Smooth muscle cell (in vitro differentiated cells): ENCODE measurements around the gene NPEPPS. TPM values are rescaled to one million over a fixed set of nuclear protein-coding genes. Genes with fewer than 3 reads are reported as not detected.

Source experiments
- DNase-seq: peaks from one replicate; lab custom pipeline; 2025; ENCODE audit not compliant: unreplicated experiment; lab: John Stamatoyannopoulos, UW
- H2AFZ ChIP-seq: fragments of 200-600 bp; sonication (generic); 2 replicates; pipeline ENCODE4 v1.6.0; 2016; ENCODE audit warnings: antibody characterized with exemption, low read depth, mild to moderate bottlenecking
- H3F3A ChIP-seq: fragments of 200-600 bp; sonication (generic); 2 replicates; pipeline ENCODE4 v1.6.0; 2017; ENCODE audit warnings: antibody characterized with exemption, low read depth
- H3K27ac ChIP-seq: fragments of 200-600 bp; sonication (generic); 2 replicates; pipeline ENCODE4 v1.5.1; 2016; ENCODE audit warnings: low read depth, mild to moderate bottlenecking
- H3K27me3 ChIP-seq: fragments of 200-600 bp; sonication (generic); 2 replicates; pipeline ENCODE4 v1.6.1; 2016; ENCODE audit warnings: low read depth, mild to moderate bottlenecking
- H3K36me3 ChIP-seq: fragments of 200-600 bp; sonication (generic); 2 replicates; pipeline ENCODE4 v1.5.1; 2016; ENCODE audit warnings: low read depth
- H3K4me1 ChIP-seq: fragments of 200-600 bp; sonication (generic); 2 replicates; pipeline ENCODE4 v1.5.1; 2016; ENCODE audit warnings: low read depth
- H3K4me2 ChIP-seq: fragments of 200-600 bp; sonication (generic); 2 replicates; pipeline ENCODE4 v1.6.0; 2016; ENCODE audit warnings: mild to moderate bottlenecking
- H3K4me3 ChIP-seq: fragments of 200-600 bp; sonication (generic); 2 replicates; pipeline ENCODE4 v1.5.1; 2016; ENCODE audit warnings: mild to moderate bottlenecking
- H3K79me2 ChIP-seq: fragments of 200-600 bp; sonication (generic); 2 replicates; pipeline ENCODE4 v1.6.0; 2016; ENCODE audit warnings: low read depth, mild to moderate bottlenecking
- H3K9ac ChIP-seq: fragments of 200-600 bp; sonication (generic); 2 replicates; pipeline ENCODE4 v1.6.0; 2016; ENCODE audit warnings: low read depth
- H3K9me3 ChIP-seq: fragments of 200-600 bp; sonication (generic); replicated peaks from 2 replicates; pipeline ENCODE4 v1.5.1; 2016; ENCODE audit warnings: low read depth
- H4K20me1 ChIP-seq: fragments of 200-600 bp; sonication (generic); 2 replicates; pipeline ENCODE4 v1.6.0; 2016; ENCODE audit warnings: low read depth
- WGBS: methylation state at CpG from one replicate; pipeline ENCODE4 v1.1.7; 2016; ENCODE audit warnings: low lambda C conversion rate; 5-methylcytosine and 5-hydroxymethylcytosine counted together
- polyA plus RNA-seq: library from polyadenylated mRNA; unstranded; fragments of >200 nt; fragmentation: Nextera tagmentation; extraction: Ambion mirVana; gene quantifications from 2 replicates; pipeline ENCODE4 v1.2.1, GENCODE V29; 2016
- total RNA-seq: library from RNA; depleted of rRNA; stranded (reverse); fragments of >200 nt; gene quantifications from 2 replicates; pipeline ENCODE4 v1.2.3, GENCODE V29; 2014
- TF ChIP-seq, protein P1 (sequence below): fragments of 200-600 bp; sonication (generic); IDR thresholded peaks from 2 replicates; pipeline ENCODE4 v1.5.1; 2017; ENCODE audit warnings: borderline replicate concordance, mild to moderate bottlenecking, antibody characterized with exemption; ENCODE audit not compliant: insufficient read depth, poor library complexity, severe bottlenecking

NPEPPS gene
- total and polyA plus RNA-seq, 2 experiments from 2014 or later, result 50.2 to 70.5 TPM

DNA sequence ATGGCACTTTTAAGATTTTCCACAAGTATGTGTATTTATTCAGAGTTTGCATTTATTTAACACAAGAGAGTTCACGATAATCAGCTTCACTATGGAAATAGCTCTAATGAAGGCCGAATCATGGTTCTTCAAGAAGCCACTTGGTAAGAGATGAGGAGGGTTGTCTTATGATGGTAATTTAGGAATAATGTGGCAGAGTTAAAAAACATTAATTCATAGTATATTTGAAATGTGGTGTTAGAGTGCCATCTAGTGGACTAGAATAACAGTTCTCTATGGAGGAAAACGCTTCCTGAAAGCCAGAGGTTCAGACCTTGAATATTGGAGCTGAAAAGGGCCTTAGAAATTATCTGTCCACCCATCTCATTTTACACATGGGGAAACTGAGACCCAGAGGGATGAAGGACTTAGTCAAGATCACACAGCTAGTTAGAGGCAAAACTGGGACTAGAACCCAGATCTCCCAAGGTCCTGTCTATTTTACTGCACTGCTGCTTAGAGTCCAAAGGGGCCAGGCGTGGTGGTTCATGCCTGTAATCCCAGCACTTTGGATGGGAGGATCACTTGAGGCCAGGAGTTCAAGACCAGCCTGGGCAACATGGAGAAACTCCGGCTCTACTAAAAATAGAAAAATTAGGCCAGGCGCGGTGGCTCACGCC lies 85.0 kb downstream of the NPEPPS start:
- no peak overlapping the region for H2AFZ ChIP-seq
- H3K4me1 ChIP-seq, result no peaks in the 10 kb centered on the region
- no peaks in the 10 kb centered on the region for H3K27me3 ChIP-seq
- H3F3A ChIP-seq, result peaks cover 33% of the 10 kb centered on the region
- H3K27ac ChIP-seq, result no peak overlapping the region
- peaks cover 10% of the 10 kb centered on the region for H3K36me3 ChIP-seq
- H3K4me3 ChIP-seq, result no peak overlapping the region
- TF ChIP-seq, protein P1, sequence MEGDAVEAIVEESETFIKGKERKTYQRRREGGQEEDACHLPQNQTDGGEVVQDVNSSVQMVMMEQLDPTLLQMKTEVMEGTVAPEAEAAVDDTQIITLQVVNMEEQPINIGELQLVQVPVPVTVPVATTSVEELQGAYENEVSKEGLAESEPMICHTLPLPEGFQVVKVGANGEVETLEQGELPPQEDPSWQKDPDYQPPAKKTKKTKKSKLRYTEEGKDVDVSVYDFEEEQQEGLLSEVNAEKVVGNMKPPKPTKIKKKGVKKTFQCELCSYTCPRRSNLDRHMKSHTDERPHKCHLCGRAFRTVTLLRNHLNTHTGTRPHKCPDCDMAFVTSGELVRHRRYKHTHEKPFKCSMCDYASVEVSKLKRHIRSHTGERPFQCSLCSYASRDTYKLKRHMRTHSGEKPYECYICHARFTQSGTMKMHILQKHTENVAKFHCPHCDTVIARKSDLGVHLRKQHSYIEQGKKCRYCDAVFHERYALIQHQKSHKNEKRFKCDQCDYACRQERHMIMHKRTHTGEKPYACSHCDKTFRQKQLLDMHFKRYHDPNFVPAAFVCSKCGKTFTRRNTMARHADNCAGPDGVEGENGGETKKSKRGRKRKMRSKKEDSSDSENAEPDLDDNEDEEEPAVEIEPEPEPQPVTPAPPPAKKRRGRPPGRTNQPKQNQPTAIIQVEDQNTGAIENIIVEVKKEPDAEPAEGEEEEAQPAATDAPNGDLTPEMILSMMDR, result peak; percentile 72
- DNase-seq, result no peak
- no peak overlapping the region for H3K4me2 ChIP-seq
- no peaks in the 10 kb centered on the region for H3K9me3 ChIP-seq
- H3K9ac ChIP-seq, result no peak overlapping the region
- H4K20me1 ChIP-seq, result peaks cover 15% of the 10 kb centered on the region
- 85% methylated on average over 8 of the region's 8 CpGs for WGBS
- no peaks in the 10 kb centered on the region for H3K79me2 ChIP-seq

DNA sequence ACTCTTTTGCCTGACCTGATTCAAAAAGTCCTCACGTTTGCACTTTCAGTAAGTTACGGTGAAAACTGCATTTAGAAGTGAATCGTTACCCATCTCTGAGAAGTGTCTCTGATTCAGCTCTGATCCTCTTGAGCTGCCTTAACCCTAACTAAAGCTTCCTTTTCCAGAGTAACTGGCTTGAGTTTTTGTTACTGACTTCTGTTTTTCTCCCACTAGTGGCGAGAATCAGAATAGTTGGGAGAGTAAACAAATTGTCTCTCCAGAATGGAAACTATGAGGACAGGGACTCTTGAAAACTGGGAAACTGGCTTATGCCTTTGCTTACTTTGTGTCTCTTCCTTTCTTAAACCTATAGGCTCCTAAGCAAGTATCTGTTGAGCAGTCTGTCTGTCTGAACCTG lies 87.5 kb downstream of the NPEPPS start:
- WGBS, result 67% methylated on average over 4 of the region's 4 CpGs
- Histone ChIP-seq H2AFZ (no peak overlapping the region), H4K20me1 (peaks cover 13% of the 10 kb centered on the region), H3K27ac (peak overlapping the region; percentile 9), H3K79me2 (no peaks in the 10 kb centered on the region), H3K27me3 (no peaks in the 10 kb centered on the region), H3K9me3 (no peaks in the 10 kb centered on the region), H3K4me2 (no peak overlapping the region), H3F3A (peaks cover 34% of the 10 kb centered on the region), H3K9ac (no peak overlapping the region), H3K4me3 (no peak overlapping the region), H3K36me3 (peaks cover 10% of the 10 kb centered on the region), H3K4me1 (peaks cover 15% of the 10 kb centered on the region)
- TF ChIP-seq, protein P1, result peak; percentile 22
- DNase-seq, result no peak

DNA sequence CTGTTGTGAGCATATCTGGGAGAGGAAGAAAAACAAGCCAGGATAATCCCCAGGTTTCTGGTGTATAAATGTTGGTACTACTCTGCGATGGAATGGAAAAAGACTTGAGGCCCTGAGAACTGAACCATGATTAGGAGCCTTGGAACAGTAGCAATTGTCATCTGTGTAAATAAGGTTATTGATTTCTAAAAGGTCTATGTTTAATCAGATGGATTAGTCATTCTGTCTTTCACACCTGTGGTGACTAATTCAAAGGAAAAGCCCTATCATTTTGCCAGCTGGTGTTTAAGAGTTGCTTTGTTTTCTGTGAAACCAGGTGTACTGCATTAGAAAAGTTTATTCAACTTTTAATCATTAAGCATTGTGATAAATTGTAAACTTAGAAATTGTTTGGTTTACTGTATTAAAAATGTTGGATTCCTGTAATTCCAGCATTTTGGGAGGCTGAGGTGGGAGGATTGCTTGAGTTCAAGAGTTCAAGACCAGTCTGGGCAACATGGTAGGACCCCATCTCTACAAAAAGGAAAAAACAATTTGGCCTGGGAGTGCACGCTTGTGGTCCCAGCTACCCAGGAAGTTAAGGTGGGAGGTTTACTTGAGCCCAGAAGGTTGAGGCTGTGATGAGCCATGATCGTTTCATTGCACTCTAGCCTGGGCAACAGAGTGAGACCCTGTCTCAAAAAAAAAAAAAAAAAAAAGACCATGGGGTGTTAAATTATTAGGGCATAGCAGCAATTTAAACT lies 89.8 kb downstream of the NPEPPS start:
- H3K4me3 ChIP-seq, result no peak overlapping the region
- 78% methylated on average over 3 of the region's 3 CpGs for WGBS
- peaks cover 15% of the 10 kb centered on the region for H3K4me1 ChIP-seq
- no peak overlapping the region for H3K9ac ChIP-seq
- no peak overlapping the region for H2AFZ ChIP-seq
- peak overlapping the region; percentile 81 for H3K27ac ChIP-seq
- H3K36me3 ChIP-seq, result peaks cover 10% of the 10 kb centered on the region
- H3K9me3 ChIP-seq, result no peaks in the 10 kb centered on the region
- peaks cover 25% of the 10 kb centered on the region for H3F3A ChIP-seq
- TF ChIP-seq, protein P1, result no peak
- no peak overlapping the region for H3K4me2 ChIP-seq
- DNase-seq, result no peak
- H3K79me2 ChIP-seq, result no peaks in the 10 kb centered on the region
- H4K20me1 ChIP-seq, result peaks cover 9% of the 10 kb centered on the region
- no peaks in the 10 kb centered on the region for H3K27me3 ChIP-seq
